ENCODE measurements around the gene BAIAP2.
A peak's percentile ranks its signal among the peaks of the same experiment; 100 is the strongest.

BAIAP2 gene

GRCh38 chr17:81097943-81098308 is 63.0 kb downstream of the BAIAP2 start:
- Histone ChIP-seq H3K36me3 (peaks cover 68% of the 10 kb centered on the region), H3K27me3 (ENCODE audit: insufficient read depth, low read depth, severe bottlenecking) (no peaks in the 10 kb centered on the region), H3K9me3 (ENCODE audit: severe bottlenecking) (no peaks in the 10 kb centered on the region), H3K27ac (peak overlapping the region; percentile 74), H3K4me3 (ENCODE audit: low read depth, low read length) (no peak overlapping the region)
- TF ChIP-seq CTCF (IDR thresholded peaks at IDR 0.05; ENCODE audit: low read depth, low read length): no peak
- no peak for DNase-seq

- no peak for DNase-seq
- Histone ChIP-seq H3K4me3 (ENCODE audit: low read depth, low read length) (no peak overlapping the region), H3K9me3 (ENCODE audit: severe bottlenecking) (no peaks in the 10 kb centered on the region), H3K36me3 (peaks cover 81% of the 10 kb centered on the region), H3K27ac (no peak overlapping the region), H3K27me3 (ENCODE audit: insufficient read depth, low read depth, severe bottlenecking) (no peaks in the 10 kb centered on the region)
- no peak for TF ChIP-seq CTCF (IDR thresholded peaks at IDR 0.05; ENCODE audit: low read depth, low read length)
Observed at GRCh38 chr17:81099888-81100287, 64.9 kb downstream of the BAIAP2 start.

GRCh38 chr17:81100668-81101067 is 65.7 kb downstream of the BAIAP2 start:
- no peaks in the 10 kb centered on the region for H3K9me3 ChIP-seq (ENCODE audit: severe bottlenecking)
- peaks cover 85% of the 10 kb centered on the region for H3K36me3 ChIP-seq
- TF ChIP-seq CTCF (IDR thresholded peaks at IDR 0.05; ENCODE audit: low read depth, low read length): no peak
- H3K27me3 ChIP-seq (ENCODE audit: insufficient read depth, low read depth, severe bottlenecking): no peaks in the 10 kb centered on the region
- no peak overlapping the region for H3K4me3 ChIP-seq (ENCODE audit: low read depth, low read length)
- DNase-seq: no peak
- no peak overlapping the region for H3K27ac ChIP-seq

GRCh38 chr17:81101614-81102306 is 66.8 kb downstream of the BAIAP2 start:
- no peaks in the 10 kb centered on the region for H3K27me3 ChIP-seq (ENCODE audit: insufficient read depth, low read depth, severe bottlenecking)
- H3K27ac ChIP-seq: peak overlapping the region; percentile 4; the same call in 1 of the 2 replicates
- peak; percentile 94 for DNase-seq
- H3K36me3 ChIP-seq: peaks cover 85% of the 10 kb centered on the region
- TF ChIP-seq CTCF (IDR thresholded peaks at IDR 0.05; ENCODE audit: low read depth, low read length): peak; percentile 100
- H3K9me3 ChIP-seq (ENCODE audit: severe bottlenecking): no peaks in the 10 kb centered on the region
- H3K4me3 ChIP-seq (ENCODE audit: low read depth, low read length): no peak overlapping the region

- Histone ChIP-seq H3K9me3 (ENCODE audit: severe bottlenecking) (no peaks in the 10 kb centered on the region), H3K4me3 (ENCODE audit: low read depth, low read length) (no peak overlapping the region), H3K36me3 (peaks cover 89% of the 10 kb centered on the region), H3K27me3 (ENCODE audit: insufficient read depth, low read depth, severe bottlenecking) (no peaks in the 10 kb centered on the region), H3K27ac (0 out of 2 replicates have a peak overlapping the region, but pooled peaks have one; percentile 11)
- no peak for TF ChIP-seq CTCF (IDR thresholded peaks at IDR 0.05; ENCODE audit: low read depth, low read length)
- no peak for DNase-seq
Observed at GRCh38 chr17:81102352-81102751, 67.4 kb downstream of the BAIAP2 start.

- Histone ChIP-seq H3K27ac (0 out of 2 replicates have a peak overlapping the region, but pooled peaks have one; percentile 11), H3K4me3 (ENCODE audit: low read depth, low read length) (no peak overlapping the region), H3K36me3 (peaks cover 90% of the 10 kb centered on the region), H3K27me3 (ENCODE audit: insufficient read depth, low read depth, severe bottlenecking) (no peaks in the 10 kb centered on the region), H3K9me3 (ENCODE audit: severe bottlenecking) (no peaks in the 10 kb centered on the region)
- TF ChIP-seq CTCF (IDR thresholded peaks at IDR 0.05; ENCODE audit: low read depth, low read length): no peak
- no peak for DNase-seq
Observed at GRCh38 chr17:81102869-81103268, 67.9 kb downstream of the BAIAP2 start.

All from WERI-Rb-1 (cell line).